ENCODE results near the gene NPR3. TPM values are rescaled to one million over a fixed set of nuclear protein-coding genes. Genes with fewer than 3 reads are reported as not detected.

NPR3 gene
- total and polyA plus RNA-seq, 4 donors, result 0.70 to 15.4 (median 2.2) TPM

GRCh38 chr5:32840606-32841005, 129.5 kb downstream of the NPR3 start (continued):
- TF ChIP-seq RAD21 (IDR thresholded peaks at IDR 0.05) (no peak), GABPA (IDR thresholded peaks at IDR 0.05 in 1 of 2, conservative IDR thresholded peaks at IDR 0.05 in 1 of 2) (no peak)

Other genes starting within 250 kb of the NPR3 start
- 10 to 100 TPM; 51.8 to 57.6 TPM for gene SUB1, start 125.8 kb upstream of the NPR3 start, total RNA-seq
- gene SUB1, start 125.8 kb upstream of the NPR3 start, polyA plus RNA-seq, result 100 to 1,000 TPM in 1 of 2 donors, 10 to 100 TPM in 1; 62.9 to 238 TPM

All from liver (tissue), 5 donors.